ENCODE results near the gene CCDC91.

DNA sequence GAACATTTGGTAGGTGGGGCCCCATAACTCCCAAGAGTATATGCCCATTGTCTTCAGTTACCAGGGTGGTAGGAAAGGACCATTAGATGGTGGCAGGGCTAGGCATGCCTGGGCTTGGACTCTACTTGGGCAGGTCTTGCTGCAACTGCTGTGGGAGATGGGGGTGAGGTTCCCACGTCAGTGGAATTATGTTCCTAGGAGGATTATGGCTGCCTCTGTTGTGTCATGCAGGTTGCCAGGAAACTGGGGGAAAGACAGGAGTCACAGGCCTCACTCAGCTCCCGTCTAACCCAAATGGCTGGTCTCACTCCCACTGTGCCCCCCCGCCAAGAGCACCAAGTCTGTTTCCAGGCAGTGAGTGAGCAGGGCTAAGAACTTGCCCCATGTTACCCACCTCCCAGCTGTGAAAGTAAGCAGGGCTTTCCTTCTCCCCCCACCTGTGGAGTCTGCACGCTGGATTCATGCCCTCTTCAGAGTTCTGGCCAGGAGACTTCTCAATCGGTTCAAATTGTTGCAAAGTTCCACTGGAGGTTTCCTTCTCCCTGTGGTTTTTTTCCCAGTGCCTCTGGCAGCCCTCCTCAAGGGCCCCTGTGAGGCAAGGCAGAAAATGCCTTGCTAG is 337.5 kb downstream of the CCDC91 start:
- TF ChIP-seq ZNF281 (CRISPR knock-in tag; IDR thresholded peaks at IDR 0.05) (no peak), FOXP1 (CRISPR knock-in tag; IDR thresholded peaks at IDR 0.05; ENCODE audit: borderline replicate concordance) (no peak), USF2 (CRISPR knock-in tag; IDR thresholded peaks at IDR 0.05) (no peak), NFE2L1 (CRISPR knock-in tag; IDR thresholded peaks at IDR 0.05) (no peak), NR3C1 (CRISPR knock-in tag; conservative IDR thresholded peaks at IDR 0.05; ENCODE audit: low read depth) (no peak), E2F1 (CRISPR knock-in tag; IDR thresholded peaks at IDR 0.05) (no peak), MLX (CRISPR knock-in tag; IDR thresholded peaks at IDR 0.05) (no peak), OVOL2 (CRISPR knock-in tag; IDR thresholded peaks at IDR 0.05; ENCODE audit: borderline replicate concordance) (no peak)
- TF ChIP-seq, protein P1, sequence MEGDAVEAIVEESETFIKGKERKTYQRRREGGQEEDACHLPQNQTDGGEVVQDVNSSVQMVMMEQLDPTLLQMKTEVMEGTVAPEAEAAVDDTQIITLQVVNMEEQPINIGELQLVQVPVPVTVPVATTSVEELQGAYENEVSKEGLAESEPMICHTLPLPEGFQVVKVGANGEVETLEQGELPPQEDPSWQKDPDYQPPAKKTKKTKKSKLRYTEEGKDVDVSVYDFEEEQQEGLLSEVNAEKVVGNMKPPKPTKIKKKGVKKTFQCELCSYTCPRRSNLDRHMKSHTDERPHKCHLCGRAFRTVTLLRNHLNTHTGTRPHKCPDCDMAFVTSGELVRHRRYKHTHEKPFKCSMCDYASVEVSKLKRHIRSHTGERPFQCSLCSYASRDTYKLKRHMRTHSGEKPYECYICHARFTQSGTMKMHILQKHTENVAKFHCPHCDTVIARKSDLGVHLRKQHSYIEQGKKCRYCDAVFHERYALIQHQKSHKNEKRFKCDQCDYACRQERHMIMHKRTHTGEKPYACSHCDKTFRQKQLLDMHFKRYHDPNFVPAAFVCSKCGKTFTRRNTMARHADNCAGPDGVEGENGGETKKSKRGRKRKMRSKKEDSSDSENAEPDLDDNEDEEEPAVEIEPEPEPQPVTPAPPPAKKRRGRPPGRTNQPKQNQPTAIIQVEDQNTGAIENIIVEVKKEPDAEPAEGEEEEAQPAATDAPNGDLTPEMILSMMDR (IDR thresholded peaks at IDR 0.05), result no peak
